Endothelial cell of umbilical vein (primary cell): ENCODE results near the gene ASIC4. TPM values are rescaled to one million over a fixed set of nuclear protein-coding genes. Genes with fewer than 3 reads are reported as not detected.

Source experiments
- BruUV-seq: library from RNA; stranded (reverse); fragments of 400-500 nt; replicated peaks from 2 replicates; lab custom pipeline; 2021; lab: Mats Ljungman, UMichigan
- CTCF ChIA-PET: fragments of 300-600, 350-600 bp; sonication (Branson Sonifier 250); formaldehyde crosslinking; loops from one replicate; lab custom pipeline; 2021; ENCODE audit warnings: antibody characterized with exemption, inconsistent platforms; lab: Charles Lee
- POLR2A ChIA-PET: fragments of 300-600, 350-600 bp; sonication (Branson Sonifier 250); formaldehyde crosslinking; loops from one replicate; lab custom pipeline; 2021; ENCODE audit warnings: antibody characterized with exemption, inconsistent platforms; lab: Charles Lee
- DNase-seq: peaks from one replicate; pipeline ENCODE4 v3.0.0-alpha.2; 2011; ENCODE audit warnings: low read depth, low spot score
- FAIRE-seq: peaks from 2 replicates; lab custom pipeline; 2011; peaks lifted over from hg19 to GRCh38; lab: Jason Lieb, UNC
- H2AFZ ChIP-seq: 2 replicates; pipeline ENCODE4 v1.6.0; 2012; ENCODE audit warnings: low read depth, low read length, control low read depth, inconsistent platforms
- H3K27ac ChIP-seq: 2 replicates; pipeline ENCODE4 v1.5.1; 2011; ENCODE audit warnings: low read depth, mild to moderate bottlenecking, control low read depth, low read length, moderate library complexity; ENCODE audit not compliant: insufficient read depth
- H3K27me3 ChIP-seq, 2 experiments: 2 replicates each; pipeline versions ENCODE4 v1.6.0 to v1.6.1; 2011; ENCODE audit warnings: low read length in 2 of 2, mixed read lengths in 1 of 2; ENCODE audit not compliant: control insufficient read depth in 2 of 2, insufficient read depth in 2 of 2
- H3K36me3 ChIP-seq, 2 experiments: 2 replicates in 1 of 2; 3 replicates in 1 of 2; pipeline ENCODE4 v1.5.1; 2011; ENCODE audit warnings: low read length in 2 of 2, mild to moderate bottlenecking in 1 of 2, moderate library complexity in 1 of 2; ENCODE audit not compliant: control insufficient read depth in 2 of 2, insufficient read depth in 2 of 2; ENCODE audit errors: extremely low read depth in 1 of 2
- H3K4me1 ChIP-seq: 3 replicates; pipeline ENCODE4 v1.5.1; 2011; ENCODE audit warnings: mild to moderate bottlenecking, low read length; ENCODE audit not compliant: control insufficient read depth, insufficient read depth; ENCODE audit errors: extremely low read depth
- H3K4me2 ChIP-seq: 2 replicates; pipeline ENCODE4 v1.6.1; 2011; ENCODE audit warnings: low read length, control low read depth, mixed read lengths; ENCODE audit not compliant: insufficient read depth
- H3K4me3 ChIP-seq, 3 experiments: fragments of 200-600 bp in 1 of 3; sonication (generic), shearing (Covaris generic) in 1 of 3; replicated peaks in 1 of 3; 2 replicates each; pipeline ENCODE4 v1.5.1; 2011 to 2016; ENCODE audit warnings: control low read depth in 3 of 3, low read length in 3 of 3, mild to moderate bottlenecking in 2 of 3, inconsistent platforms in 1 of 3, low read depth in 1 of 3, moderate library complexity in 1 of 3; ENCODE audit not compliant: insufficient read depth in 1 of 3
- H3K79me2 ChIP-seq: 2 replicates; pipeline ENCODE4 v1.6.0; 2012; ENCODE audit warnings: low read length, inconsistent platforms; ENCODE audit not compliant: control insufficient read depth, insufficient read depth
- H3K9ac ChIP-seq: replicated peaks from 2 replicates; pipeline ENCODE3; 2011; ENCODE audit warnings: low read length, control low read depth; ENCODE audit not compliant: insufficient read depth; ENCODE audit errors: extremely low read depth
- H3K9me1 ChIP-seq: replicated peaks from 3 replicates; pipeline ENCODE4 v1.6.0; 2011; ENCODE audit warnings: mild to moderate bottlenecking, low read length; ENCODE audit not compliant: control insufficient read depth, insufficient read depth; ENCODE audit errors: extremely low read depth
- H3K9me3 ChIP-seq: replicated peaks from 2 replicates; pipeline ENCODE4 v1.5.1; 2012; ENCODE audit warnings: low read length, inconsistent platforms; ENCODE audit not compliant: control insufficient read depth, insufficient read depth
- H4K20me1 ChIP-seq: replicated peaks from 2 replicates; pipeline ENCODE3; 2011; ENCODE audit warnings: mild to moderate bottlenecking, low read length; ENCODE audit not compliant: control insufficient read depth, insufficient read depth; ENCODE audit errors: extremely low read depth
- CTCF ChIP-seq, 2 donors: IDR thresholded peaks; 1 replicate in 1 of 2; 2 replicates in 1 of 2; pipeline ENCODE4 v1.5.1; 2011; ENCODE audit warnings: low read length in 2 of 2, mild to moderate bottlenecking in 2 of 2, moderate library complexity in 2 of 2, control low read depth in 1 of 2, inconsistent platforms in 1 of 2, low read depth in 1 of 2; ENCODE audit not compliant: insufficient read depth in 1 of 2; ENCODE audit errors: extremely low read depth in 1 of 2
- EZH2 ChIP-seq: IDR thresholded peaks from 2 replicates; pipeline ENCODE4 v1.6.1; 2012; ENCODE audit warnings: borderline replicate concordance, low read depth, mild to moderate bottlenecking, moderate library complexity, low read length, inconsistent platforms; ENCODE audit not compliant: severe bottlenecking
- FOS ChIP-seq: IDR thresholded peaks from 2 replicates; pipeline ENCODE4 v1.6.1; 2011; ENCODE audit warnings: mild to moderate bottlenecking, low read length, moderate library complexity, borderline replicate concordance; ENCODE audit not compliant: insufficient read depth
- GATA2 ChIP-seq: IDR thresholded peaks from 2 replicates; pipeline ENCODE4 v1.7.0; 2011; ENCODE audit warnings: low read depth, mild to moderate bottlenecking, moderate library complexity, mixed read lengths, low read length; ENCODE audit not compliant: insufficient read length, insufficient read depth
- JUN ChIP-seq: IDR thresholded peaks from 2 replicates; pipeline ENCODE4 v1.6.1; 2011; ENCODE audit warnings: borderline replicate concordance, low read depth; ENCODE audit not compliant: insufficient read length, insufficient read depth
- MAX ChIP-seq: IDR thresholded peaks from 2 replicates; pipeline ENCODE4 v1.6.1; 2011; ENCODE audit not compliant: insufficient read depth, insufficient read length
- MYC ChIP-seq: IDR thresholded peaks from one replicate; pipeline ENCODE4 v1.6.1; 2011; ENCODE audit warnings: mild to moderate bottlenecking, low read depth, low read length
- POLR2A ChIP-seq: IDR thresholded peaks from 2 replicates; pipeline ENCODE4 v1.6.1; 2012; ENCODE audit warnings: low read depth, mild to moderate bottlenecking, control low read depth, low read length
- POLR2AphosphoS5 ChIP-seq: IDR thresholded peaks from 2 replicates; pipeline ENCODE4 v1.6.1; 2012; ENCODE audit warnings: low read depth, mild to moderate bottlenecking, control low read depth, low read length, moderate library complexity; ENCODE audit not compliant: insufficient read depth
- dilution Hi-C: fragments of 300-500 bp; cut with MboI; formaldehyde crosslinking; loops from one replicate; pipeline ENCODE4 v1.15.0; 2019; ENCODE audit warnings: low sequenced_read_pairs; ENCODE audit not compliant: extremely low pct_ligation_motif_present
- intact Hi-C: fragments of 100-400 bp; cut with micrococcal nuclease; formaldehyde crosslinking; loops from one replicate; pipeline ENCODE4 v1.10.0; 2022
- polyA plus RNA-seq, 4 experiments: library from polyadenylated mRNA; depleted of rRNA in 3 of 4; stranded (reverse) in 3 of 4; unstranded in 1 of 4; fragments of >200 nt; gene quantifications; 2 replicates each; pipeline versions ENCODE4 v1.2.1 to v1.2.3, GENCODE V29; 2011 to 2012; ENCODE audit warnings: missing spikeins in 1 of 4
- total RNA-seq: library from RNA; stranded (reverse); gene quantifications from 2 replicates; pipeline ENCODE4 v1.2.3, GENCODE V29; 2021

The ASIC4 gene
- total and polyA plus RNA-seq, 2 donors (not counting 3 experiments of a cell fraction or from before 2014, with no cell fraction given): not detected

- ChIA-PET CTCF (interaction anchor here (0.8 to 19.9 kb wide), 8 partner anchors 9 to 89 kb away, joined by 3 to 731 read pairs (median 5); partner anchors contain the start of genes CHPF and TMEM198), POLR2A (no interaction called here)
- Histone ChIP-seq H3K4me1 (no peaks in the 10 kb centered on the region), H3K79me2 (no peaks in the 10 kb centered on the region), H2AFZ (no peak overlapping the region), H4K20me1 (no peaks in the 10 kb centered on the region), H3K27ac (no peak overlapping the region), H3K9me1 (no peaks in the 10 kb centered on the region), H3K27me3 (peaks cover 29% of the 10 kb centered on the region in 2 experiments), H3K9ac (no peak overlapping the region), H3K4me3 (no peak overlapping the region), H3K9me3 (no peaks in the 10 kb centered on the region), H3K4me2 (no peak overlapping the region), H3K36me3 (no peaks in the 10 kb centered on the region)
- no peak for FAIRE-seq
- dilution Hi-C loops (no loop called here), intact Hi-C loops (no loop called here)
- no TSS peak for BruUV-seq
- TF ChIP-seq CTCF (IDR thresholded peaks at IDR 0.05; ENCODE audit: extremely low read depth in 1 of 2, insufficient read depth in 1 of 2, low read depth in 1 of 2, low read length in 2 of 2) (no peak), FOS (no peak), MYC (no peak), POLR2A (no peak), POLR2AphosphoS5 (no peak), GATA2 (no peak), MAX (no peak), JUN (no peak), EZH2 (no peak)
- no peak for DNase-seq
These were observed 22.9 kb upstream of the ASIC4 start for GRCh38 chr2:219491278-219491963.
